ENCODE measurements around the gene ADH7. TPM values are rescaled to one million over a fixed set of nuclear protein-coding genes. Genes with fewer than 3 reads are reported as not detected.

Gene ADH7
- total RNA-seq, 6 donors from 2014 or later, result 0.15 to 9.2 (median 0.30) TPM; not detected in 3

DNA sequence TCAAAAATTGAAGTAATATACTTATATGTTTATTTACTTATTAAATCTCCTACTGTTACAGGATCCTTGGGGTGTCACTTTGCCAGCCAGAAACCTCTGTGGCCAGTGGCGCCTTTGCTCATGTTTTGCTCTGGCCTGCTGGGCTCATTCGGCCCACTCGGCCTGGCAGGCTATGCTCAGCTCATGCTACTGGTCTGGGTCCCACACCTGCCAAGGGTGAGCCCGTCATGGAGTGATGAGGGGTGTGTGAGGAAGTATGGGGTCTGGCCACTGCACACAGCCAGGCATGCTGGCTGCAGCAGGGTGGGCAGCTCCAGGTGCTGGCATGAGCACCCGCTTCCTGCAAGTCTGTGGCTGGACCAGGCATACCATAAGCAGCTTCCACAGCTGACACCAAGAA lies 25.1 kb downstream of the ADH7 start:
- peak in 1 of 2 donors; percentile 37 for DNase-seq
- Histone ChIP-seq H3K27me3 (no peaks in the 10 kb centered on the region), H3K9me3 (no peaks in the 10 kb centered on the region), H3K36me3 (no peaks in the 10 kb centered on the region), H3K4me3 (no peak overlapping the region), H3K4me1 (peaks cover 0 to 18% (median 4%) of the 10 kb centered on the region in 4 donors), H3K27ac (no peak overlapping the region)
- 91 to 98% methylated on average over 5 of the region's 5 CpGs for WGBS, 2 donors
- TF ChIP-seq EP300 (IDR thresholded peaks at IDR 0.05), result no peak
- no peak for TF ChIP-seq POLR2AphosphoS5 (IDR thresholded peaks at IDR 0.05)
- no peak for TF ChIP-seq POLR2A (IDR thresholded peaks at IDR 0.05)
- TF ChIP-seq, protein P1, sequence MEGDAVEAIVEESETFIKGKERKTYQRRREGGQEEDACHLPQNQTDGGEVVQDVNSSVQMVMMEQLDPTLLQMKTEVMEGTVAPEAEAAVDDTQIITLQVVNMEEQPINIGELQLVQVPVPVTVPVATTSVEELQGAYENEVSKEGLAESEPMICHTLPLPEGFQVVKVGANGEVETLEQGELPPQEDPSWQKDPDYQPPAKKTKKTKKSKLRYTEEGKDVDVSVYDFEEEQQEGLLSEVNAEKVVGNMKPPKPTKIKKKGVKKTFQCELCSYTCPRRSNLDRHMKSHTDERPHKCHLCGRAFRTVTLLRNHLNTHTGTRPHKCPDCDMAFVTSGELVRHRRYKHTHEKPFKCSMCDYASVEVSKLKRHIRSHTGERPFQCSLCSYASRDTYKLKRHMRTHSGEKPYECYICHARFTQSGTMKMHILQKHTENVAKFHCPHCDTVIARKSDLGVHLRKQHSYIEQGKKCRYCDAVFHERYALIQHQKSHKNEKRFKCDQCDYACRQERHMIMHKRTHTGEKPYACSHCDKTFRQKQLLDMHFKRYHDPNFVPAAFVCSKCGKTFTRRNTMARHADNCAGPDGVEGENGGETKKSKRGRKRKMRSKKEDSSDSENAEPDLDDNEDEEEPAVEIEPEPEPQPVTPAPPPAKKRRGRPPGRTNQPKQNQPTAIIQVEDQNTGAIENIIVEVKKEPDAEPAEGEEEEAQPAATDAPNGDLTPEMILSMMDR (IDR thresholded peaks at IDR 0.05), result no peak
- ATAC-seq (ENCODE audit: low FRiP score in 2 of 2), result no peak

DNA sequence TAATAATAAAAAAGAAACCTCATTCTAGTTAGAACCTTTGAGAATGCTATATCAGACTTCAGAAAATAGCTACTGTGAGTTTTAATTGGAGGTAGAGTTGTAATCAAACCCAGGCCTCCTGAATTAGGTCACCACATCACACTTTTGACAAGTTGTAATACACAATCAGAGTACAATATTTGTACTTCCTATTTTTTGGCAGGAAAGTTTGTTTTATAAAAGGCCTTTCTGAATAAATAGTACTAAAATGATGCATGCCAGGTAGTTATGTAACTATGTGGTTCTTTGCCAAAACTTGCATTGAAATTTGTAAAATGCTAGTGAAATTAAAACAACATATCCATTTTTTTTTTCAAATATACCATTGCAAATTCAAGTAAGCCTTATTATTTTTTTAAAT lies 26.8 kb downstream of the ADH7 start:
- Histone ChIP-seq H3K4me1 (peaks cover 5 to 15% (median 11%) of the 10 kb centered on the region in 4 donors), H3K36me3 (no peaks in the 10 kb centered on the region), H3K27me3 (no peaks in the 10 kb centered on the region), H3K4me3 (no peak overlapping the region), H3K27ac (peak overlapping the region in 1 of 4 donors; percentile 27), H3K9me3 (no peaks in the 10 kb centered on the region)
- TF ChIP-seq POLR2A (IDR thresholded peaks at IDR 0.05), result no peak
- TF ChIP-seq, protein P1 (IDR thresholded peaks at IDR 0.05), result no peak
- no peak for TF ChIP-seq POLR2AphosphoS5 (IDR thresholded peaks at IDR 0.05)
- no peak for TF ChIP-seq EP300 (IDR thresholded peaks at IDR 0.05)
- ATAC-seq (ENCODE audit: low FRiP score in 2 of 2) (no peak), DNase-seq (no peak)

DNA sequence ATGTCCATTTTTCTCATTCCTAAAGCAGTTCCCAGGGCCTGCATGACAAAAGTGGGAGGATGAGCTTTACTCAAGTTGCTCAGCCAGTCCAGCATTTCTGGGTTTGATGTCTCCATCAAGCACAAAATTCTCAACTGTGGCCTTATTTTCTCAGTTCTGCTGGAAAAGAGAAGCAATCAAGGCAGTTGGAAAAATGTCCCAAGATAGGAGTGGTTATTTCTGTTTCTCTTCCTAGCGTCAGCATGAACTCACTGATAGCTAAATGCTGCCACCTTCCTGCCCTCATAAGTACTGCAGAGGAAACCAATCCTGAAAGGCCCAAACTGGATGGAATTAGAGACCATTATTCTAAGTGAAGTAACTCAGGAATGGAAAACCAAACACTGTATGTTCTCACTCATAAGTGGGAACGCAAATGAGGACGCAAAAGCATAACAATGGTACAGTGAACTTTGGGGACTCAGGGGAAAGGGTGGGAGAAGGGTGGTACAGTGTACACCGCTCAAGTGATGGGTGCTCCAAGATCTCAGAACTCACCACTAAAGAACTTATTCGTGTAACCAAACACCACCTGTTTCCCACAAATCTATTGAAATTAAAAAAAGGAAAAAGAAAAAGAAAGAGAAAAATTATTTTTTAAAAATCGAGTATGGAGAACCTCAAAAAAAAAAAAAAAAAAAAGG lies 29.6 kb downstream of the ADH7 start:
- peak in 1 of 2 donors; percentile 44 for DNase-seq
- Histone ChIP-seq H3K27me3 (no peaks in the 10 kb centered on the region), H3K4me3 (no peak overlapping the region), H3K4me1 (peaks cover 5 to 21% (median 13%) of the 10 kb centered on the region in 4 donors), H3K9me3 (no peaks in the 10 kb centered on the region), H3K36me3 (no peaks in the 10 kb centered on the region), H3K27ac (peak overlapping the region; percentile 36 to 69 (median 61))
- 33 to 39% methylated on average over 6 of the region's 6 CpGs for WGBS, 2 donors
- ATAC-seq (ENCODE audit: low FRiP score in 2 of 2), result peak; percentile 74 to 90
- TF ChIP-seq POLR2A (IDR thresholded peaks at IDR 0.05), result no peak
- no peak for TF ChIP-seq EP300 (IDR thresholded peaks at IDR 0.05)
- no peak for TF ChIP-seq POLR2AphosphoS5 (IDR thresholded peaks at IDR 0.05)
- TF ChIP-seq, protein P1 (IDR thresholded peaks at IDR 0.05), result peak; percentile 81 to 95 (median 92)

DNA sequence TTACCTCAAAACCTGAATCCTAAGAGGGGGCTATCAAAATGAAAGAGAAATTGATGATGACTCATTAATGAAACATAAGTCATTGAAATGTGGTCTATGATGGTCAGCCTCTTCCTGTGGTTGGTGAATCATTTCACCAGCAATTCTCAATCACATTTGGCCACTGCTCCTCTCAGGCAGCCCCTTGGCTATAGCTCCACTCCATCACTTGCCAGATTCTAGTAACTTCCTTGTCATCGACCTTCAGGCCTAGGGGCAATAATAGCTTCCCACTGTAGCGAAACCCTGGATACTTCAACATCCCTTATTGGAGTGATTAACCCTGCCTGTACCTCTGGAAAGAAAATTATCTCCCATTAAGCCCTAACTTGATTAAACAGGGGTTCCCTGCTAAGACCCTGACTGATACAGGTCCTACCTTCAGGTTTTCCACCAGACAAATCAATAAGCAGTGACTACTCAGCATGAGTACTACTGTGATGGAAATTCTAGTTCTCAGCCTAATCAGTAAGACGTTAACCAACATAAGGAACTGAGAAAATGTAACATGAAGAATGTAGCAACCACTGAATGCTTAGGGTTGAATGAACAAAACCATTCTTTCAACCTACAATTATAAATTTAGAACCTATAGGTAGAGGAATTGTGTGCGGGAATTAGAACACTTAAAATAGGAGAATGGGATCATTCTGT lies 30.4 kb downstream of the ADH7 start:
- no peaks in the 10 kb centered on the region for H3K36me3 ChIP-seq
- peak overlapping the region; percentile 36 to 69 (median 61) for H3K27ac ChIP-seq
- no peak overlapping the region for H3K4me3 ChIP-seq
- WGBS, 2 donors, result 43 to 61% methylated on average over 4 of the region's 4 CpGs
- TF ChIP-seq POLR2A (IDR thresholded peaks at IDR 0.05), result no peak
- TF ChIP-seq POLR2AphosphoS5 (IDR thresholded peaks at IDR 0.05), result peak in 1 of 2 donors; percentile 15
- DNase-seq (no peak), ATAC-seq (ENCODE audit: low FRiP score in 2 of 2) (peak in 1 of 2 donors; percentile 86)
- H3K4me1 ChIP-seq, result peaks cover 5 to 21% (median 13%) of the 10 kb centered on the region in 4 donors
- no peaks in the 10 kb centered on the region for H3K9me3 ChIP-seq
- H3K27me3 ChIP-seq, result no peaks in the 10 kb centered on the region

DNA sequence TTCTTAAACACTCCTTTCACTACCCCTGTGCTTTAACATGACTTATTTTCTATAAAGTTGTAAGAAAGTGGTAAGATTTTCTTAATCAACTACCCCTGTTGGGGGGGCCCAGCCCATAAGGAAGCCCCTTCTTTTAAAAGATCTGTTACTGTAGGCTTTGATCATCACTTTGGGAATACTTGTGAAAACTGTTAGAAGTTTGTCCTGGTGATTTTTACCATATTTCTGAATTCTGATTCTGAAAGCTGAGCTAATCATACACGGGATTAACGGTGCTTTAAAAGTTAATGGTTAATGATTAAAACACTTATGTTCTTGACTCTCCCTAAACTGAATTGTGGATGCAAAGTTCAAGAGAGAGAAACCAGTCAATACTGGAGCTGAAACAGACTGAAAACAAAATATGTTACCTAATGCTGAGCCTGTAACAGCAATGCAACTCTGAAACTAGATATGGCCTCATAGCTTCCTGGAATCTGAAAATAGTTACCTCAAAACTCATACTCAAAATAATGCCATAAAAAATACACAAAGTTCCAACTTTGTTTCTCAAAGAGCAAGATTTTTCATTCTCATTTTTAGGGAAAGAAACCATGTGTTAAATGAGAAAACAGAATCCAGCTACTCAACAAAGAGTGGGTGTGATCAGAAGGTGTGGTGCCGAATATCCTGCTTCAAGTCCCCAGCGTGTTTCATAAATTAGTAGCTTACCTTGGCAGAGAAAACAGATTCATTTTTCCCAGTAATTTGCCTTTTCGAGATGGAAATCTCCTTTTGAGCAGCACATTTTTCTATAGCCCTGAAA lies 31.6 kb downstream of the ADH7 start:
- Histone ChIP-seq H3K4me1 (peaks cover 5 to 21% (median 13%) of the 10 kb centered on the region in 4 donors), H3K9me3 (no peaks in the 10 kb centered on the region), H3K36me3 (no peaks in the 10 kb centered on the region), H3K27ac (peak overlapping the region; percentile 54 to 69 (median 61)), H3K27me3 (no peaks in the 10 kb centered on the region), H3K4me3 (no peak overlapping the region)
- ATAC-seq (ENCODE audit: low FRiP score in 2 of 2), result peak; percentile 47 to 75
- TF ChIP-seq POLR2AphosphoS5 (IDR thresholded peaks at IDR 0.05) (no peak), EP300 (IDR thresholded peaks at IDR 0.05) (no peak), POLR2A (IDR thresholded peaks at IDR 0.05) (no peak)
- TF ChIP-seq, protein P1 (IDR thresholded peaks at IDR 0.05), result no peak
- no peak for DNase-seq
- WGBS, 2 donors, result 63 to 65% methylated on average over 5 of the region's 5 CpGs

Measured in upper lobe of left lung (tissue), 6 donors.